NCI-H2029 treated with DMSO at 0.1 percent for 48 hours (cell line): ENCODE data around the gene SDC3.

ENCODE experiments used
- DNase-seq: peaks from one replicate; lab custom pipeline; 2025; lab: John Stamatoyannopoulos, UW

Gene SDC3

GRCh38 chr1:30904962-30905335 lies 3.6 kb downstream of the SDC3 start:
- DNase-seq, result no peak

GRCh38 chr1:30904191-30904961 lies 4.2 kb downstream of the SDC3 start:
- DNase-seq, result no peak

GRCh38 chr1:30903343-30904034 lies 5.1 kb downstream of the SDC3 start:
- DNase-seq, result no peak

GRCh38 chr1:30902593-30903290 lies 5.8 kb downstream of the SDC3 start:
- no peak for DNase-seq

GRCh38 chr1:30901798-30902581 lies 6.6 kb downstream of the SDC3 start:
- no peak for DNase-seq

- DNase-seq, result no peak
Measured at GRCh38 chr1:30900931-30901560, 7.5 kb downstream of the SDC3 start.

- DNase-seq, result no peak
Measured at GRCh38 chr1:30900486-30900885, 8.1 kb downstream of the SDC3 start.

GRCh38 chr1:30899577-30900389 lies 8.8 kb downstream of the SDC3 start:
- DNase-seq, result no peak

GRCh38 chr1:30898031-30898815 lies 10.3 kb downstream of the SDC3 start:
- no peak for DNase-seq

GRCh38 chr1:30896905-30897304 lies 11.7 kb downstream of the SDC3 start:
- no peak for DNase-seq

- no peak for DNase-seq
Measured at GRCh38 chr1:30895944-30896660, 12.5 kb downstream of the SDC3 start.

- DNase-seq, result no peak
Measured at GRCh38 chr1:30895382-30895943, 13.1 kb downstream of the SDC3 start.

GRCh38 chr1:30894508-30894973 lies 14.0 kb downstream of the SDC3 start:
- DNase-seq, result no peak

- no peak for DNase-seq
Measured at GRCh38 chr1:30893776-30894507, 14.6 kb downstream of the SDC3 start.

- DNase-seq, result no peak
Measured at GRCh38 chr1:30892671-30893073, 15.9 kb downstream of the SDC3 start.

GRCh38 chr1:30891227-30891552 lies 17.4 kb downstream of the SDC3 start:
- DNase-seq, result no peak

- DNase-seq, result no peak
Measured at GRCh38 chr1:30890502-30891226, 17.9 kb downstream of the SDC3 start.

- DNase-seq, result no peak
Measured at GRCh38 chr1:30889511-30889910, 19.0 kb downstream of the SDC3 start.
